CD4-positive, alpha-beta memory T cell (primary cell): ENCODE results near the gene PPP1R9A. TPM values are rescaled to one million over a fixed set of nuclear protein-coding genes. Genes with fewer than 3 reads are reported as not detected.

ENCODE experiments used
- CTCF ChIA-PET: fragments of 350-600 bp; sonication (Branson Sonifier 250); formaldehyde crosslinking; loops from one replicate; lab custom pipeline; 2021; ENCODE audit warnings: inconsistent platforms; ENCODE audit not compliant: partially characterized antibody; lab: Charles Lee
- POLR2A ChIA-PET: fragments of 350-600 bp; sonication (Branson Sonifier 250); formaldehyde crosslinking; loops from one replicate; lab custom pipeline; 2021; ENCODE audit not compliant: partially characterized antibody; lab: Charles Lee
- DNase-seq, 5 donors: peaks; one replicate each; pipeline versions ENCODE4 v3.0.0 to v3.0.0-alpha.2; 2020 to 2022; ENCODE audit warnings: mixed read lengths in 1 of 5
- H3K27ac ChIP-seq: one replicate; pipeline ENCODE4 v1.7.0; 2013; ENCODE audit warnings: low read depth, low read length
- H3K27me3 ChIP-seq: 2 replicates; pipeline ENCODE4 v1.7.0; 2013; ENCODE audit warnings: mild to moderate bottlenecking, low read length, moderate library complexity; ENCODE audit not compliant: insufficient read depth
- H3K36me3 ChIP-seq: 2 replicates; pipeline ENCODE4 v1.7.0; 2013; ENCODE audit warnings: mild to moderate bottlenecking, low read length, moderate library complexity; ENCODE audit not compliant: insufficient read depth
- H3K4me1 ChIP-seq: 2 replicates; pipeline ENCODE4 v1.7.0; 2013; ENCODE audit warnings: mild to moderate bottlenecking, low read length, moderate library complexity; ENCODE audit not compliant: insufficient read depth
- H3K4me3 ChIP-seq, 2 donors: one replicate each; pipeline ENCODE4 v1.7.0; 2013; ENCODE audit warnings: low read length in 2 of 2, mild to moderate bottlenecking in 1 of 2
- H3K9me3 ChIP-seq, 2 donors: one replicate each; pipeline ENCODE4 v1.7.0; 2013; ENCODE audit warnings: low read length in 2 of 2, control low read depth in 1 of 2; ENCODE audit not compliant: control insufficient read depth in 1 of 2
- H3K27ac Mint-ChIP-seq, 7 donors: one replicate each; pipeline ENCODE4 v1.8.0; 2020 to 2021; ENCODE audit warnings: mixed read lengths in 7 of 7, mild to moderate bottlenecking in 6 of 7, inconsistent platforms in 3 of 7, moderate library complexity in 3 of 7
- H3K27me3 Mint-ChIP-seq, 2 donors: one replicate each; pipeline ENCODE4 v1.8.0; 2020 to 2021; ENCODE audit warnings: mixed read lengths in 2 of 2
- H3K36me3 Mint-ChIP-seq, 2 donors: one replicate each; pipeline ENCODE4 v1.8.0; 2020 to 2021; ENCODE audit warnings: mixed read lengths in 2 of 2, inconsistent platforms in 1 of 2, mild to moderate bottlenecking in 1 of 2
- H3K4me1 Mint-ChIP-seq, 4 donors: one replicate each; pipeline ENCODE4 v1.8.0; 2020 to 2021; ENCODE audit warnings: mixed read lengths in 4 of 4, mild to moderate bottlenecking in 1 of 4
- H3K4me3 Mint-ChIP-seq, 8 donors: one replicate each; pipeline ENCODE4 v1.8.0; 2020 to 2021; ENCODE audit warnings: mixed read lengths in 8 of 8, mild to moderate bottlenecking in 7 of 8, moderate library complexity in 6 of 8, inconsistent platforms in 3 of 8
- H3K9me3 Mint-ChIP-seq, 8 donors: one replicate each; pipeline ENCODE4 v1.8.0; 2020 to 2021; ENCODE audit warnings: mixed read lengths in 8 of 8, mild to moderate bottlenecking in 5 of 8, inconsistent platforms in 3 of 8, moderate library complexity in 1 of 8
- intact Hi-C: fragments of 100-400 bp; cut with micrococcal nuclease; formaldehyde crosslinking; loops from one replicate; pipeline ENCODE4 v1.15.1; 2023
- polyA plus RNA-seq, 2 donors: library from polyadenylated mRNA; unstranded; fragments of 300-500 nt; fragmentation: Illumina TruSeq; gene quantifications; one replicate each; pipeline ENCODE4 v1.2.3, GENCODE V29; 2021
- total RNA-seq, 2 experiments: library from RNA; stranded (reverse); gene quantifications; one replicate each; pipeline ENCODE4 v1.2.3, GENCODE V29; 2021

PPP1R9A gene
- total and polyA plus RNA-seq, 4 experiments from 2014 or later, result not detected

DNA sequence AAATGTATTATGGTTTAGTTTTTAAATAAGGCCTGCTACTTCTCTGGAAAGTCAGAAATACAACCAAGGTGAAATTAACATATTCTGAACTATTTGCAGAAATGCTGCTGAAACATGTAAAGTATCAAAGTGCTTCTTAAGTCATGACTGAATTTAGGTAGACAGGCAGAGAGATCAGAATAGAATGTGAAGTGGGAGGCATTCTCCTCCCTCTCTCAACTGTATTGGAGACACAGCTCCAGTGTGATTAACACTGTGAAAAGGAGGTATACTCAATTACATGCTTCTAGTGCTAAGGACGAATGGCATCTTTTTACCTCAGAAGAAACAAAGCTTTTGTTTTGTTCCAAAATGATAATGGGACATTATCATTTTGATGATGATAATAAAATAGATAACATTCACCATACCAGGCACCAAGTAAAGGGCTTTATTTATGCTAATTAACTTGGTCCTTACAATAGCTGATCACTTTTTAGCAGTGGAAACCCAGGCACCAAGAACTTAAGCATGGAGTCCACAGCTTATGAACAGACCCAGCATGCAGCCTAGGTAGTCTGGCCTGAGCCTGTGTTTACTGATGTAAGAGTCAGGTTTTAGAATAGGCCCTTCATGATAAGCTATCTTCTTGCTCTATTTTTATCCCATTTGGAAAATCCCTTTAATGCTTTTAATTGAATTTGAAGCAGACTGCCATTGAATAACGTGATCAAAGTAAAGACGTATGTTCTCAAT is 26.0 kb downstream of the PPP1R9A start:
- intact Hi-C loops, result no loop called here
- no peak overlapping the region for H3K4me3 ChIP-seq
- Mint-ChIP-seq H3K4me1 (no peaks in the 10 kb centered on the region), H3K27me3 (peaks cover 0 to 2% of the 10 kb centered on the region in 2 donors), H3K36me3 (no peaks in the 10 kb centered on the region), H3K27ac (no peak overlapping the region), H3K9me3 (no peaks in the 10 kb centered on the region), H3K4me3 (no peak overlapping the region)
- no peak overlapping the region for H3K27ac ChIP-seq
- no peaks in the 10 kb centered on the region for H3K9me3 ChIP-seq
- H3K27me3 ChIP-seq, result no peaks in the 10 kb centered on the region
- POLR2A ChIA-PET, result no interaction called here
- CTCF ChIA-PET, result no interaction called here
- DNase-seq, result no peak
- no peaks in the 10 kb centered on the region for H3K4me1 ChIP-seq
- H3K36me3 ChIP-seq, result no peaks in the 10 kb centered on the region

- no peak for DNase-seq
- Histone ChIP-seq H3K4me1 (no peaks in the 10 kb centered on the region), H3K27ac (no peak overlapping the region), H3K27me3 (no peaks in the 10 kb centered on the region), H3K36me3 (no peaks in the 10 kb centered on the region), H3K4me3 (no peak overlapping the region), H3K9me3 (no peaks in the 10 kb centered on the region)
- intact Hi-C loops, result no loop called here
- Mint-ChIP-seq H3K4me1 (no peaks in the 10 kb centered on the region), H3K27ac (no peak overlapping the region), H3K4me3 (no peak overlapping the region), H3K36me3 (no peaks in the 10 kb centered on the region), H3K27me3 (peaks cover 0 to 2% of the 10 kb centered on the region in 2 donors), H3K9me3 (no peaks in the 10 kb centered on the region)
- ChIA-PET CTCF (no interaction called here), POLR2A (no interaction called here)
These were observed 32.0 kb downstream of the PPP1R9A start for GRCh38 chr7:94939395-94939794.

- H3K36me3 Mint-ChIP-seq, result no peaks in the 10 kb centered on the region
- ChIA-PET CTCF (no interaction called here), POLR2A (no interaction called here)
- intact Hi-C loops, result no loop called here
- no peaks in the 10 kb centered on the region for H3K4me1 Mint-ChIP-seq
- H3K4me3 Mint-ChIP-seq, result no peak overlapping the region
- H3K9me3 Mint-ChIP-seq, result no peaks in the 10 kb centered on the region
- peaks cover 0 to 2% of the 10 kb centered on the region in 2 donors for H3K27me3 Mint-ChIP-seq
- H3K27ac Mint-ChIP-seq, result no peak overlapping the region
- H3K4me3 ChIP-seq, result no peak overlapping the region
- H3K9me3 ChIP-seq, result no peaks in the 10 kb centered on the region
- no peaks in the 10 kb centered on the region for H3K27me3 ChIP-seq
- no peak for DNase-seq
- no peaks in the 10 kb centered on the region for H3K4me1 ChIP-seq
- H3K36me3 ChIP-seq, result no peaks in the 10 kb centered on the region
- no peak overlapping the region for H3K27ac ChIP-seq
These were observed 32.8 kb downstream of the PPP1R9A start for GRCh38 chr7:94940241-94940640.

GRCh38 chr7:94941844-94942632 is 34.6 kb downstream of the PPP1R9A start:
- H3K36me3 Mint-ChIP-seq, result no peaks in the 10 kb centered on the region
- no peaks in the 10 kb centered on the region for H3K27me3 Mint-ChIP-seq
- H3K4me3 ChIP-seq, result no peak overlapping the region
- no peak overlapping the region for H3K27ac ChIP-seq
- no peaks in the 10 kb centered on the region for H3K27me3 ChIP-seq
- intact Hi-C loops, result no loop called here
- no peak for DNase-seq
- no peaks in the 10 kb centered on the region for H3K9me3 Mint-ChIP-seq
- no peak overlapping the region for H3K4me3 Mint-ChIP-seq
- no peak overlapping the region for H3K27ac Mint-ChIP-seq
- CTCF ChIA-PET, result no interaction called here
- POLR2A ChIA-PET, result no interaction called here
- H3K9me3 ChIP-seq, result no peaks in the 10 kb centered on the region
- no peaks in the 10 kb centered on the region for H3K36me3 ChIP-seq
- H3K4me1 ChIP-seq, result no peaks in the 10 kb centered on the region
- H3K4me1 Mint-ChIP-seq, result no peaks in the 10 kb centered on the region

DNA sequence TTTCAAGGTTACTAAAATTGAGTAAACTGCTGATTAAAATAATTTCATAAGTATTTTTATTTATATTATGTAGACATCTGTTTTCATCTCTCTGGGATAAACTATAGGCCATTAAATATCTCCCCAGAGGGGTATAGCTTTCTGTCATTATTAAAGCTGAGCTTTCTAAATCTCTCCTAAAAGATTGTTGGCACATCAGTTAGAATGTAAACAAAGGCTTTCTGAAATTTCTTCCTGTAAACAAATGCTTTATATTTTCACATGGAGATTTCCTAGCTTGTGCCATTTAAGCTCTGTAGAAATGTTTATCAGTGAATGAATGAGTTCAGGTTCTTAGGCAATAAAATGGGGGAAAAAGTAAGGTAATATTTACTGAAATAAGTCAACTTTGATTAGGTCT is 35.7 kb downstream of the PPP1R9A start:
- Histone ChIP-seq H3K36me3 (no peaks in the 10 kb centered on the region), H3K4me1 (no peaks in the 10 kb centered on the region), H3K4me3 (no peak overlapping the region), H3K27ac (no peak overlapping the region), H3K27me3 (no peaks in the 10 kb centered on the region), H3K9me3 (no peaks in the 10 kb centered on the region)
- Mint-ChIP-seq H3K4me3 (no peak overlapping the region), H3K4me1 (no peaks in the 10 kb centered on the region), H3K36me3 (no peaks in the 10 kb centered on the region), H3K9me3 (no peaks in the 10 kb centered on the region), H3K27me3 (no peaks in the 10 kb centered on the region), H3K27ac (no peak overlapping the region)
- ChIA-PET POLR2A (no interaction called here), CTCF (no interaction called here)
- intact Hi-C loops, result no loop called here
- no peak for DNase-seq

DNA sequence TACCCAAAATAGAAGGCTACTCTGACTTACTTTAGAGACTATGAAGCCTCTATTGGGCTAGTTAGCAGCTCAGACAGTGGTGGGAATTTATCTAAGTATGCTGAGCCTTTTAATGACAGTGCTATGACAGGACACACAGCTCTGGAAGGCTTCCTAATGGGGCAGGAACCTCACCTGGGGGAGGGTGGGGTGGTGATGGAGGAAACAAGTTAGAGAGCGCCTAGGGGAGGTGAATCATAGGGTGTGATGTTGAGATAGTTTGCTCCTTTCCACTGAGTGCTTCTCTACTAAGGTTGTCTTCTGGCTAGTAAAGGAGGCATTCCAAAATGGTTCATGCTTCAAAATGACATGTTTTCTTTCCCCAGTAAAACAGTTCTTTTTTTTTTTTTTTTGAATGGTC is 42.1 kb downstream of the PPP1R9A start:
- Mint-ChIP-seq H3K9me3 (peaks cover 0 to 9% (median under 1%) of the 10 kb centered on the region in 8 donors), H3K27ac (no peak overlapping the region), H3K4me1 (no peaks in the 10 kb centered on the region), H3K4me3 (no peak overlapping the region), H3K27me3 (no peaks in the 10 kb centered on the region), H3K36me3 (no peaks in the 10 kb centered on the region)
- DNase-seq, result no peak
- intact Hi-C loops, result no loop called here
- no peaks in the 10 kb centered on the region for H3K9me3 ChIP-seq
- no peaks in the 10 kb centered on the region for H3K4me1 ChIP-seq
- ChIA-PET POLR2A (no interaction called here), CTCF (no interaction called here)
- H3K27me3 ChIP-seq, result no peaks in the 10 kb centered on the region
- no peak overlapping the region for H3K27ac ChIP-seq
- H3K36me3 ChIP-seq, result no peaks in the 10 kb centered on the region
- H3K4me3 ChIP-seq, result no peak overlapping the region

DNA sequence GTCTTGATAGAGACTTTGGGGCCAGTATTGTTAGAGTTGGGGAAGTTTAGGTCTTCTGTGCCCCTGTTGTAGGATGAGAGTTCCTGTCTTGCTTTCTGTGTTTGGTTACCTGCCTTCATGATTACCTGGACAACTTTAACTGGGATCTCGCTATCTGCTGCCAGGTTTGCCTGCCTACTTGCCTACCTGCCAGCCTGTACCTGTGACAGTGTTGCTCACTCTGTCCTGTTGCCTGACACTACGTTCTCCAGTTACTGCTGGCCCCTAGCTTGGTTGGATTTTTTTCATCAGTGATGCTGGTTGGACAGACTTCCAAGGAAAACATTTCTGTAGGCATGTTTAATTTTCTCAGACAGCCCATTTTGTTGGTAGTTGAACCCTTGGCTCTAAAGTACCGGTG is 48.4 kb downstream of the PPP1R9A start:
- Mint-ChIP-seq H3K4me3 (no peak overlapping the region), H3K4me1 (no peaks in the 10 kb centered on the region), H3K36me3 (no peaks in the 10 kb centered on the region), H3K27ac (no peak overlapping the region), H3K9me3 (peaks cover 0 to 9% (median under 1%) of the 10 kb centered on the region in 8 donors), H3K27me3 (no peaks in the 10 kb centered on the region)
- H3K4me3 ChIP-seq, result no peak overlapping the region
- H3K36me3 ChIP-seq, result no peaks in the 10 kb centered on the region
- intact Hi-C loops, result no loop called here
- H3K27ac ChIP-seq, result no peak overlapping the region
- CTCF ChIA-PET, result no interaction called here
- H3K9me3 ChIP-seq, result no peaks in the 10 kb centered on the region
- H3K4me1 ChIP-seq, result no peaks in the 10 kb centered on the region
- no peaks in the 10 kb centered on the region for H3K27me3 ChIP-seq
- no peak for DNase-seq
- POLR2A ChIA-PET, result no interaction called here
